VCaP (cell line): ENCODE data around the gene ELMO1.

Experiments used
- H3K27ac ChIP-seq: fragments of 450-650 bp; 2 replicates; pipeline ENCODE4 v1.5.1; 2017
- TF ChIP-seq, protein P1 (sequence below): fragments of 450-650 bp; conservative IDR thresholded peaks from 2 replicates; pipeline ENCODE4 v1.5.1; 2017; ENCODE audit warnings: mild to moderate bottlenecking, moderate library complexity

Gene ELMO1

DNA sequence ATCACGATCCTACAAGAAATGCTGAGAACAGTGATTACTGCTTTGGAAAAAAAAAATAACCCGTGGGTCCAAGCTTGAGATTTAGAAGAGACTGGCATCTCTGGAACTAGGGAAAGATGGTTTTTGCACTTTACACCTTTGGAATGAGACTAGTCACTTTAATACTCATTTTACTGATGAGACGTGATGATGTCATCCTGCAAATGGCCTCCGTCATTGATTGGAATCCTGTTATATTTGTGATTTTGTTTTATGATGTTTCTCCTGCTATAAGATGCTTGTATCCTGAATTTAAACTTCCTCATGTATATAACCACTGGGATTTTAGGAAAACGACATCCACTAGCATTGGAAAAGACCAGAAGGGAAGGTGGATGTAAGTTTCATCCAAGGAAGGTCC is 363.1 kb downstream of the ELMO1 start:
- H3K27ac ChIP-seq, result no peak overlapping the region
- TF ChIP-seq, protein P1, sequence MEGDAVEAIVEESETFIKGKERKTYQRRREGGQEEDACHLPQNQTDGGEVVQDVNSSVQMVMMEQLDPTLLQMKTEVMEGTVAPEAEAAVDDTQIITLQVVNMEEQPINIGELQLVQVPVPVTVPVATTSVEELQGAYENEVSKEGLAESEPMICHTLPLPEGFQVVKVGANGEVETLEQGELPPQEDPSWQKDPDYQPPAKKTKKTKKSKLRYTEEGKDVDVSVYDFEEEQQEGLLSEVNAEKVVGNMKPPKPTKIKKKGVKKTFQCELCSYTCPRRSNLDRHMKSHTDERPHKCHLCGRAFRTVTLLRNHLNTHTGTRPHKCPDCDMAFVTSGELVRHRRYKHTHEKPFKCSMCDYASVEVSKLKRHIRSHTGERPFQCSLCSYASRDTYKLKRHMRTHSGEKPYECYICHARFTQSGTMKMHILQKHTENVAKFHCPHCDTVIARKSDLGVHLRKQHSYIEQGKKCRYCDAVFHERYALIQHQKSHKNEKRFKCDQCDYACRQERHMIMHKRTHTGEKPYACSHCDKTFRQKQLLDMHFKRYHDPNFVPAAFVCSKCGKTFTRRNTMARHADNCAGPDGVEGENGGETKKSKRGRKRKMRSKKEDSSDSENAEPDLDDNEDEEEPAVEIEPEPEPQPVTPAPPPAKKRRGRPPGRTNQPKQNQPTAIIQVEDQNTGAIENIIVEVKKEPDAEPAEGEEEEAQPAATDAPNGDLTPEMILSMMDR, result no peak

DNA sequence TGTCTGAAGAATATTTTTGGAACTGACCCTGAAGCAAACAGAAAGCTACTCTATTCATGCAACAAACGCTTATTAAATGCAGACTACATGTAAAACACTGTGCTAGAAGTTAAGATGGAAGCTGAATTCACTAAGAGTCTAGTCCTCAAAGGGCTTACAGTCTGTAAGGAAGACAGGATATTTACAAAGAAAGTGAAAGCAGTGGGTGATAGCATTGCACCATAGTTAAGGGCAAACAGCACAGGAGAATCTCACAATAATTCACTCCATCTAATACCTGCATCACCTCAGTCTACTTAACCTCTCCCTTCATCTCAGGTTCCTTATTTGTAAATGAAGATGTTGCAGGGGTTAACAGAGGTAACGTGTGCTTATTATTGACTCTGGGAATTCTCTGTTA is 364.4 kb downstream of the ELMO1 start:
- TF ChIP-seq, protein P1, result no peak
- H3K27ac ChIP-seq, result no peak overlapping the region

DNA sequence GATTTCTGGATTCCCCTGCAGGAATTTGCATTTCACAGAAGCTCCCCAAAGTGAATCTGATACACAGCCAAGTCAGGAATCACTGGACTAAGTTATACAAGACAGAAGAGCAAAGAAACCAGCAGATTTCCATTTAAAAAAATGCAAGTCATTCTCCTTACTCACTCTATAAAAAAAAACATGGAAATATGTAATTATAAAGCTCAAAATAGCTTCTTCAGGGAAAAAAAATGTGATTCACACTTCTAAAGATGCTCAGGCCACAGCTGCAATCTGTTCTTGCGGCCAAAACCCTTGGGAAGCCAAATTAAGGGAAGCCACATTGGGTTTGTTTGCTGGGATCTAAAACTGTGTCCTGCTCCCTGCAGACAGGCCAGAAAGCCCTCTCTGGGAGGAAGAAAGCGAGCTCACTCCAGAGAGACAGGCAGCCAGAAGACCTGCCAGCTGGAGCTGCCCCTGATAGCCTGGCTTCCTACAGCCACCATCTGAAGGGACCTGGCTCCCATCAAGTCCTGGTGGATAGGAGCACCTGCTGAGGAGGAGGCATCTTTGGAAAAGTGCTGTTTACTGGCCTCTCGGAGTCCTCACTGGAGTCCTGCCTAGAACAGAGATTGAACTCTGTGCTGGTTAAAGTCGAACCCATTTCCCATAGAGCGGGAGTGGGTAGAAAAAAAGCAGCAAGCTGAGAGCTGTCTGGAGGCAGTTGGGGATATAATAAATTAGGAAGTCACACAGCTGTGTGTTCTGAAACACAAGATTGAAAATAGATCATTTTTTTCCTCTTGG is 365.2 kb downstream of the ELMO1 start:
- no peak overlapping the region for H3K27ac ChIP-seq
- TF ChIP-seq, protein P1, result no peak

DNA sequence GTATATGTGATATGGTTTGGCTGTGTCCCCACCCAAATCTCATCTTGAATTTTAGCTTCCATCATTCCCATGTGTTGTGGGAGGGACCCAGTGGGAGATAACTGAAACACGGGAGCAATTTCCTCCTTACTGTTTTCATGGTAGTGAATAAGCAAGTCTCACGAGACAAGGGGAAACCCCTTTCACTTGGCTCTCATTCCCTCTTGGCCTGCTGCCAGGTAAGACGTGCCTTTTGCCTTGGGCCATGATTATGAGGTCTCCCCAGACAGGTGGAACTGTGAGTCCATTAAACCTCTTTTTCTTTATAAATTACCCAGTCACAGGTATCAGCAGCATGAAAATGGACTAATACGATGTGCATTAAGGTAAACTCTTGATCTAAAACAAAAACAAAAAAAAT is 367.2 kb downstream of the ELMO1 start:
- TF ChIP-seq, protein P1, result no peak
- H3K27ac ChIP-seq, result no peak overlapping the region

DNA sequence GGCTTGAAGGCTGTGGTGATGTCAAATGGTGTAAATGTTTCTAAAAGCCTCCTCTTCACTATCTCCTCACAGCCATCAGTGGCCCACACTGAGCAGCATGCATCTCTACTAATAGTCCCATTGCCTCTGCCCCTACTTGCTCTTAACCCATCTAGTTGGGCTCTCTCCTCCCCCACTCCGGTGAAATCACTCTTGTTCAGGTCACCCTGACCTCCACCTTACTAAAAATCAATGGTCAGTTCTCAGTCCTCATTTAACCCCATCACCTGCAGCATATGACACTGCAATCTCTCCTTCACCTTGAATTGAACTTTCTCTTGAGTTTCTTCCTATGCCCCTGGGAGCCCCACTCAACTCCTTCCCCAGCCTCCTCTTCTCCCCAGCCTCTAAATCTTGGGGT is 369.2 kb downstream of the ELMO1 start:
- TF ChIP-seq, protein P1, result no peak
- H3K27ac ChIP-seq, result no peak overlapping the region

DNA sequence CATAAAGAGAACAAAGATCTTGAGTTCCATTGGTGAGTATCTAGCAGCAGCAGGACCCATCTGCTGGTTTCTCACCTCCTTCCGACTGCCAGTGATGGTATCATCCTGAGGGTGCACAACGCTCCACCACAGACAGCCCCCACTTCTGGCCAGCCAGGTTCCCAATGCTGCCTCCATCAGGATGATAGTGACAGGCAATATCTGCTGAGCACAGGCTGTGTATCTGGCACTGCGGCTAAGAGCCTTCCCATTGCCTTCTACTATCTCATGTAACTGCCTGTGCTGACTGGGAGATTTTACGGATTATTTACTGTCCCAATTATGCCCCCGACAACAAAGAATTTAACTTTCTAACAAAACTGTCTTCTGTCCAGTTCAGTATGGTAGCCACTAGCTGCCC is 372.0 kb downstream of the ELMO1 start:
- TF ChIP-seq, protein P1, result no peak

DNA sequence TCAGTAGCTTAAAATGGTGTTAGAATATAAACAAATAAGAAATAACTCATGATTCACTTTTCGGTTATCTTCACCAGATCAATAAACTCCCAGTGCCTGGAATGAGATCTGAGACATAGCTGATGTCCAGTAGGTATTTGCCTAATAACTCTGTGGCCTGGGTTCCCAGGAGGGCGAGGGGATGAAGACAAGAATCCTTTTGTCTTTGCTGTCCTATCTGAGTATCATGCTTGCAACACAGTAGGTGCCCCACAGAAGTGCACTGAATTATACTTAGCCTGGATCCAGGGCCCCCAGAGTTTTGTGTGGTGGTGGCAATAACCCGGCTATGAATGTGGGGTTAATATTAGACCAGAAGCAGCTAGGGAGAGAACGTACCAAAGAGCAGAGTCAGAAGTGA is 374.3 kb downstream of the ELMO1 start:
- TF ChIP-seq, protein P1, result no peak
- no peak overlapping the region for H3K27ac ChIP-seq

More for the DNA sequence above, 372.0 kb downstream of the ELMO1 start:
- no peak overlapping the region for H3K27ac ChIP-seq
